NCI-H2081 (cell line): Measurements from ENCODE around the gene CERS2.

Experiments
- DNase-seq, 2 experiments: peaks; one replicate each; lab custom pipeline; 2025; lab: John Stamatoyannopoulos, UW

Gene CERS2, protein sequence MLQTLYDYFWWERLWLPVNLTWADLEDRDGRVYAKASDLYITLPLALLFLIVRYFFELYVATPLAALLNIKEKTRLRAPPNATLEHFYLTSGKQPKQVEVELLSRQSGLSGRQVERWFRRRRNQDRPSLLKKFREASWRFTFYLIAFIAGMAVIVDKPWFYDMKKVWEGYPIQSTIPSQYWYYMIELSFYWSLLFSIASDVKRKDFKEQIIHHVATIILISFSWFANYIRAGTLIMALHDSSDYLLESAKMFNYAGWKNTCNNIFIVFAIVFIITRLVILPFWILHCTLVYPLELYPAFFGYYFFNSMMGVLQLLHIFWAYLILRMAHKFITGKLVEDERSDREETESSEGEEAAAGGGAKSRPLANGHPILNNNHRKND

GRCh38 chr1:150974580-150975478 lies at the start of gene CERS2:
CERS2 (minus strand) TSS chr1:150974835; CDS start chr1:150969090, 5,745 bp downstream.
- DNase-seq = peak; percentile 82 to 86

- DNase-seq = no peak
Measured at GRCh38 chr1:151013518-151013917, 38.9 kb upstream of the CERS2 start.

DNA sequence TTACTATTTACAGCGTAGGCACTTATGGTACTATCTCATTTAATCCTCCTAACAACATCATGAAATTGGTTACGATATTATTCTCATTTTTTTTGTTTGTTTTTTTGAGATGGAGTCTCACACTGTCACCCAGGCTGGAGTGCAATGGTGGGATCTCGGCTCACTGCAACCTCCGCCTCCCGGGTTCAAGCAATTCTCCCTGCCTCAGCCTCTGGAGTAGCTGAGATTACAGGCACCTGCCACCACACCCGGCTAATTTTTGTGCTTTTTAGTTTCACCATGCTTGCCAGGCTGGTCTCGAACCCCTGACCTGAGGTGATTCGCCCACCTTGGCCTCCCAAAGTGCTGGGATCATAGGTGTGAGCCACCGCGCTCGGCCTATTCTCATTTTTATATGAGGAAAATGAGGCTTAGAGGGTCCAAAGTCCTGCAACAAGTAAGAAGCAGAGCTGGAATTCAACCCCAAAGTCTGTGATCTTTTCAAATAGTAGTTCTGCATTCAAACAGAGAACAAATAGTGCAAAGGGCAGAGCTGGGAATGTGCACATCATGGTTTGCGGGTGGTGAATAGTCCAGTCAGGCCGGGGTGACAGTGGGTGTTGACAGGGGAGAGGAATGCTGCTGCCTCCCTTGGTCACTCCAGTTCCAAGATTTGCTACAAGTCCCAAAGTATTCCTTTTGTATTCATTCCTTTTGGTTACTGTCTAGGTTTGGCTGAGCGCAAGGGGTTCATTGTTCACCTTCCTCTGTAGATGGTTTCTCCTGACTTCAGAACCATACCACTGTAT lies 38.2 kb upstream of the CERS2 start:
- DNase-seq = no peak

GRCh38 chr1:151011154-151011850 lies 36.7 kb upstream of the CERS2 start:
- DNase-seq = no peak

DNA sequence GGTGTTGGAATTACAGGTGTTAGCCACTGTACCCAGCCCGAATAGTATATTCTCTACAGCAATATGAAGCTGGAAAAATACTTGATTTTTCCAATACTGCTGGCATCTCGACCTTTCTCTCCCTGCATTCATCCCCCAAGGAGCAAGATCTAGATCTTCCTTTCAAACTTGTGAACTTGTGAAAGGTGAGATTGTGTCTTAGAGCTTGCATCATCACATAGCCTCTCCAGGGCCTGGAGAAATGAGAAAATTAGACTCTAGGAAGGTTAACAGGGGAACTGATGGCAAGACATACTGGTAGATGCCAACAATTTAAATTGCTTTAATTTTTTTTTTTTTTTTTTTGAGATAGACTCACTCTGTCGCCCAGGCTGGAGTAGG lies 35.7 kb upstream of the CERS2 start:
- DNase-seq = no peak

GRCh38 chr1:151009674-151010345 lies 35.2 kb upstream of the CERS2 start:
- DNase-seq = no peak

DNA sequence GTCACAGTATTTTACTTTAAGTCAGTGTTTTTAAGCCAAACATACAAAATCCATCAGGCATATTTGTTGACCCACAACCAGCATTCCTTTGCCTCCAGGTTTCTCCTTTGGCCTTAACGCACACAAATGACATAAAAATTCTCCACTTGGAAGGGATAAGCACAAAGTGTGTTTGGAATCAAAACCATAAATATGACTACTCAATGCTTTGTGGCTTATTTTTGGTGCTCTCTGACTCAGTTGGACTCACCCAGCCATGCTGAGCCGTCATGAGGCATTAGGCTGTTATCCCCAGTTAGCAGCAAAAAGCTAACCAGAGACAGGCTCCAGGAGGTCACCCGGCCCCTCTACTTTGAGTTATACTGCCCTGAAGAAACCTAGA lies 34.6 kb upstream of the CERS2 start:
- DNase-seq = no peak

GRCh38 chr1:151008244-151009205 lies 33.9 kb upstream of the CERS2 start, which contains the start of gene PRUNE1:
PRUNE1 (plus strand) TSS chr1:151008449; CDS start chr1:151008633, 184 bp downstream.
- DNase-seq = peak; percentile 99

DNA sequence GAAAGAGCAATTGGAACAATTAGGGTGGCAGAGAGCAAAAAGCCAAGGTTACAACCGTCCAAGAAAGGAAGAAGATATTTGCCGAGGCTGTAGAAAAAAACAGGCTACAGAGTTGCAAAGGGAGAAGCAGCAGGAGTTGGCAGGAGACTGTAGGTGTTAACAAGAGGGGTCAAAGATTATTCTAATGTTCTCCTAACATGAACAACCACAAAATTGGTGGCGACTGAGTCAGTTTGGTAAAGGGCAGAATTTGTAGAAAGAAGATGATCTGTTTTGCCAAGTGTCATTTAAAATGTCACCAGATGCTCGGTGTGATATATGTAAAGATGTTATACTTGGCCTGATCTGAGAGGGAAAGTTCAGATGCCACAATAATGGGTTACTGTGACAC lies 33.2 kb upstream of the CERS2 start:
- DNase-seq = no peak

DNA sequence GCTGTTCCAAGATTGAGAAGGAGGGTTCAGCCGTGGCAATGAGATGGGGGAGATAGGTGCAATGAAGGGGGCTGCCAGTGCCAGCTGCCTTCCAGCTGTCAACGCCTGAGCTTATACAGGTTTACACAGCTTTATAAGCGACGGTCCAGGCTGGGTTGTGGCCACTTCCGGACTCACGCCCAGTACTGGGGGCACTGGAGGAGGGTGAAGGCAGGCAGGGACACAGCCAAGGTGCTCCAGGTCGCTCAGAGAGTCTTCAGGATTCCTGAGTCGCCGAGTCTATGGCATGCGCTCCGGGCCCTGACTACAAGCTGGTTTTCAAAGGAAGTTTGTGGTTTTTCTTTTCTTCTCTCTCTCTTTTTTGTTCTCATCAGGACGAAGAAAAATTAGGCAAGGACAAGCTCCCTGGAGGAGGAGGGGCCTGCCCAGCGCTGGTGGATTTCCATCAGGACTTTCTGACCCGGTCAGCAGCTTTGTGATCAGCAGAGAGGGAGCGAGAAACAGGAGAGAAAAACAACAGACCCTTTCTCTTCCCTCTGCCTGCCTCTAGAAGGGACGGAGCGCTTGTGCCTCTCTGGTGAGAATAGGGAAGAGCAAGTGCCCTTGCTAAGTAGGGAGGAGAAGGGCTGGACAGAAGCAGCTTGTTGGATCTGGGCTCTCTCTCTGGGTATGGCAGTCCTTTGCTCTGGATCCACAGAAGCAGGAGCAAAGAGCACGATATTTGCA lies 31.9 kb upstream of the CERS2 start, which contains the start of gene MINDY1:
Gene MINDY1 (minus strand): TSS at position 576 of the 726 bp plus-strand sequence. CDS start 4,285 bp downstream, outside the sequence.
- peak; percentile 83 to 89 for DNase-seq

DNA sequence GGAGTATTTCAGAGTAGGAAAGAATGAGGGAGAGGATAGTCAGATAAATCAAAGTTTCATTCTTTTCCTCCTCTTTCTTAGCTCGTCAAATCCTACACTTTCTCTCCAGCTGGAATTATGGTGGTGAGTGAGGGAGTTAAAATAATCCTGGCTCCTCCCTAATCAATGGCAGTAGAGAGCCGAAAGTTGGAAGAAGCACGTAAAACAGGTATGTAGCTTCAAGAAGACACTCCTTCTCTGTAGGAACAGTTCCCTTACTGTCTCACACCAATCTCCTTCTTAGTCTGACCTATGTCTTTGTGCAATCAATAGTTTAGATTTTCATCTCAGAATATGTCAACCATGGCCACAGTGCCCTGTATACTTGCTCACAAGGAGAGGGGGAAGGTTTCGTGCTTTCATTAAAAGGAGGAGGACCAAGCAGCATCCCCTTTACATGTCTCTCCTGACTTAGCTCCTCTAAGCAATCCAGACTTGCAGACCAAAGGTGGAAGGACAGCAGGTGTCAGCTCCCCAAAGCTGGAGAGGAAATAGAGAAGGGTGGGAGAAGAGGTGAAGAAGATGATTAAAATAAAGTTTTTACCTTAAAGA lies 31.2 kb upstream of the CERS2 start:
- no peak for DNase-seq

- no peak for DNase-seq
Measured at GRCh38 chr1:151003180-151003579, 28.5 kb upstream of the CERS2 start.

DNA sequence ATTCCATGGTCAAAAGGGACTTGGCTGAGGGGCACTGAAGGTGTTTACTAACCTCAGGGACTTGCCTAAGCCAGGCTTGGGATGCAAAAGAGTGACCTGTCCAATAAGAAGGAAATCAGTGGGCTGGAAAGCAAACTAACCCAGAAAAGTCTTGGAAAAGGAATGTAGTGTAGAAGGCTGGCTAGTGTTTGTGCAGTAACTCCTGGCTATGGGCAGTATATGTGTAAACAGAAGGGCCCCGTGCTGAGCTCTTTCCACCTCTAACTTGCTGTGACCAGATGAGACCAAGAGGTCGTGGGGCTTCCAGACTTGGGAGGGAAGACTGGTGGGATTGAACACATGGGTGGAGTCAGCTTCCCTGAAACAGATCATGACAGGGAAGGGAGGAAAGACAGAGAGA lies 28.0 kb upstream of the CERS2 start:
- DNase-seq = no peak

- no peak for DNase-seq
Measured at GRCh38 chr1:151002051-151002450, 27.4 kb upstream of the CERS2 start.

DNA sequence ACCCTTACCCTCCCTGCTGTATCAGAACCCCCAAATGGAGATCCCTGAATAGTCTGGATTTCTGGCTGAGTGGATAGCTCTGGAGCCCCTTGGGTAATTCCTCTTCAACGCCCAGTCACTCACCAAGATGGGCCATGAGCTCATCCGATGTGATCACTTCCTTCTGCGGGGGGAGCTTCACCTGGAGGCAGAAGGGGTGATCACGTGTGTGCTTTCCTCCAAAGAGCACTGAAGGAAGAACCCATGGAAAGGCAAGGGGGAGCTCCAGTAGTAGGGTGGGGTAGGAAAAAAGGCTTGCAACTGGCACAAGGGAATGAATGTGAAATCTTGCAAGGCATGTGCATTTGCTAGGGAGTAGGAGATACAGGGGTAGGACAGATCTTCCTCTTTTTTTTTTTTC lies 27.0 kb upstream of the CERS2 start:
- DNase-seq = no peak

GRCh38 chr1:151000408-151000807 lies 25.8 kb upstream of the CERS2 start:
- DNase-seq = no peak

DNA sequence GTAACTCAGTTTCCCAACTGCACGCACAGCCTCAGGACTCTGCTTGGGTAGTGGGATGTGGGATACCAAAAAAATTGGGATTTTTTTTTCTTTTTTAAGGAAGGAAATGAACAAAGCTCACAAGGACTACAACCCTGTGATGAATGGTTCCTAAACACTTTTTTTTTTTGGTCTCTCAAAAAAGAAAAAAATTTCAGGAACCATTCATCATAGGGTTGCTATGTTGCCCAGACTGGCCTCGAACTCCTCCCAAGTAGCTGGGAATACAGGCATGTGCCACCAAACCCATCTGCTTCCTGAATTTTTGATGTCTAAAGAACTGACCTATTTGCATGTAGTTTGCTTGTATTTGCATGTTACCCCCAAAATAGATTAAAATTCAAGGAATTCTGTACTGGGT lies 25.3 kb upstream of the CERS2 start:
- no peak for DNase-seq

DNA sequence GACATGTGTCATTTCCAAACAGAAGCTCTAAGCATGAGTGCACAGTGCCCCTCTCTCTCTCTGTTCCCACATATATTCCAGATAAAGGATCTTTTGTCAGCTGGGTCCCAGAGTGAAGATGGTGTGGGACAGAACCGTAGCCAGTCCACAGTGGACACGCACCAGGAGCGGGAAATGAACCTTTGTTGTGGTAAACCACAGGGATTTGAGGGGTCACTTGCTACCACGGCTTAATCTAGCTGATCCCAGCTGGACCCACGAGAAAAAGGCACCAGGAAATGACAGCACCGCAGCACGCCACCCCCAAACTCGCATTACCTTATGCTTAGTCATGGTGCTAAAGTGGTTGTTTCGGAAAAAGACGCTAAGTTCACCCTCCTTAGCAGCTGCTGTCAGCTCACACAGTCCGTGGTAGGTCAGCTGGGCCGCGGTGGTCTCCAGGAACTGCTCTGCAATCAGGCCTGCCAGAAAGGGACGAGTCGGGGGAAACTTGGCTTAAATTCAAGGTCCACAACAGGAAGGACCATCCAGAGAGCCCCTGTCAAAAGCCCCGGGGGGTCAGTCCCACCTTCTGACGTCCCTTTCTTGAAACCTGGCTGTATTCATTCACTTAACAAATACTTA lies 24.5 kb upstream of the CERS2 start:
- no peak for DNase-seq
